Measurements from ENCODE around the gene TMOD4. TPM values are rescaled to one million over a fixed set of nuclear protein-coding genes. Genes with fewer than 3 reads are reported as not detected.

TMOD4 gene
- total RNA-seq, 1 donor from 2014 or later: 1.1 TPM

DNA sequence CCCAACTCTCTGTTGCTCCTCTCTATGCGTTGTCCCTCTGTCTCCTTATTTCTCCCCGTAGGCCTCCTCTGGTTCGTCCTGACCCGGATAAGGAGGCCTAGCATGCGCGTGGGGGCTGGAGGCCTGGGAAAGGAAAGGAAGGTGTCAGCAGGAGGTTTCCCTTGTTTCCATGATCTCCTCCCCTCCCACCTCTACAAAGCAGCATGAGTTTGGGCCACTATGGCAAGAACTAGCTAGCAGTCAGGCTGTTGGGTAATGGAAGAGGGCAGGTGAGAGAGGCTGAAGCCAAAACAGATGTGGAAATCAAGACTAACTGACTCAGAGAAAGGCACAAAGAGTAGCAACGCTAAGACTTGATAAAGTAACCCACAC, 28.7 kb downstream of the TMOD4 start:
- H3K27ac Mint-ChIP-seq (ENCODE audit: unreplicated experiment): peak overlapping the region; percentile 93
- no peak for DNase-seq (ENCODE audit: low spot score)
- TF ChIP-seq, protein P1, sequence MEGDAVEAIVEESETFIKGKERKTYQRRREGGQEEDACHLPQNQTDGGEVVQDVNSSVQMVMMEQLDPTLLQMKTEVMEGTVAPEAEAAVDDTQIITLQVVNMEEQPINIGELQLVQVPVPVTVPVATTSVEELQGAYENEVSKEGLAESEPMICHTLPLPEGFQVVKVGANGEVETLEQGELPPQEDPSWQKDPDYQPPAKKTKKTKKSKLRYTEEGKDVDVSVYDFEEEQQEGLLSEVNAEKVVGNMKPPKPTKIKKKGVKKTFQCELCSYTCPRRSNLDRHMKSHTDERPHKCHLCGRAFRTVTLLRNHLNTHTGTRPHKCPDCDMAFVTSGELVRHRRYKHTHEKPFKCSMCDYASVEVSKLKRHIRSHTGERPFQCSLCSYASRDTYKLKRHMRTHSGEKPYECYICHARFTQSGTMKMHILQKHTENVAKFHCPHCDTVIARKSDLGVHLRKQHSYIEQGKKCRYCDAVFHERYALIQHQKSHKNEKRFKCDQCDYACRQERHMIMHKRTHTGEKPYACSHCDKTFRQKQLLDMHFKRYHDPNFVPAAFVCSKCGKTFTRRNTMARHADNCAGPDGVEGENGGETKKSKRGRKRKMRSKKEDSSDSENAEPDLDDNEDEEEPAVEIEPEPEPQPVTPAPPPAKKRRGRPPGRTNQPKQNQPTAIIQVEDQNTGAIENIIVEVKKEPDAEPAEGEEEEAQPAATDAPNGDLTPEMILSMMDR (IDR thresholded peaks at IDR 0.05; ENCODE audit: unreplicated experiment): no peak

DNA sequence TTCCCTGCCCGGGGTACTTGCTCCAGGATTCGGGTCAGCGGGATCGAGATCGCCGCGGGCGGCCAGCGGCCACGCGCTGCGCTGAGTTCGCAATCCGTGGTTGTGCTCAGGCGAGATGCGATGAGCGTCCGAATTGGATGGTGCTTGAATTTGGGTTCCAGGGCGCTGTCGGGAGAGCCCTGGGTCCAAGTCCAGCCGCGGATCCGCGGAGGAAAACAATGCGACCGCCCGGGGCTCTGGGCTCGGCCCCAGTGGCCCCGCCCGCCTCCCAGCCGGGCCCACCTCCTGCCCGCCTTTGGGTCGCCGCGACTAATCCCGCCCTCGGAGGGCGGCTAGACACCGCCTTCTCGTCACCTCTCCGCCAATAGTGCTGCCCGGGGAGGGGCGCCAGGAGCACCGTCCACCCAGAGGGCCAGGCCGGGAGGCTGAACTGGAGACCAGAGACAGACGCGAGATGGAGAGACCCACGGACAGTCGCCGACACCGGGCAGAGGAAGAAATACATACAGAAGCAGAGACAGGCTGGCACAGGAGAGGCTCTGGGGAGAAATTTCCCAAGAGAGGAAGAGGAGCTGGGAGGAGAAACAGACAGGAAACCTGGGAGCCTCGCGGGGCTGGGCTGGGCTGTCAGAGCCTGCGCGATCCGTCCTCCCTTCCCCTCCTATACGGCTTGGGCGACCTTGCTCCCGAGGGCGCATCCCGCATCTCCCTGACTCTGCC, 29.2 kb downstream of the TMOD4 start, which contains the start of gene SEMA6C:
Gene SEMA6C, minus strand, starts transcription at position 220 of the 720 bp plus-strand sequence. CDS start 4,010 bp downstream, outside the sequence.
- peaks cover 18% of the 10 kb centered on the region for H3K36me3 Mint-ChIP-seq (ENCODE audit: low read depth, unreplicated experiment)
- peak within 1 kb of the TSS; percentile 97 for H3K4me3 Mint-ChIP-seq (ENCODE audit: unreplicated experiment)
- H3K27ac Mint-ChIP-seq (ENCODE audit: unreplicated experiment): peak within 1 kb of the TSS; percentile 93
- TF ChIP-seq, protein P1 (IDR thresholded peaks at IDR 0.05; ENCODE audit: unreplicated experiment): no peak
- H3K27me3 Mint-ChIP-seq (ENCODE audit: unreplicated experiment): peaks cover 8% of the 10 kb centered on the region
- H3K4me1 Mint-ChIP-seq (ENCODE audit: unreplicated experiment): peaks cover 57% of the 10 kb centered on the region
- DNase-seq (ENCODE audit: low spot score): peak; percentile 94
- H3K9me3 Mint-ChIP-seq (ENCODE audit: unreplicated experiment): no peaks in the 10 kb centered on the region

More for the DNA sequence above, 28.7 kb downstream of the TMOD4 start:
- Mint-ChIP-seq H3K36me3 (ENCODE audit: low read depth, unreplicated experiment) (peaks cover 18% of the 10 kb centered on the region), H3K27me3 (ENCODE audit: unreplicated experiment) (peaks cover 8% of the 10 kb centered on the region), H3K9me3 (ENCODE audit: unreplicated experiment) (no peaks in the 10 kb centered on the region), H3K4me1 (ENCODE audit: unreplicated experiment) (peaks cover 56% of the 10 kb centered on the region), H3K4me3 (ENCODE audit: unreplicated experiment) (peak overlapping the region; percentile 97)

DNA sequence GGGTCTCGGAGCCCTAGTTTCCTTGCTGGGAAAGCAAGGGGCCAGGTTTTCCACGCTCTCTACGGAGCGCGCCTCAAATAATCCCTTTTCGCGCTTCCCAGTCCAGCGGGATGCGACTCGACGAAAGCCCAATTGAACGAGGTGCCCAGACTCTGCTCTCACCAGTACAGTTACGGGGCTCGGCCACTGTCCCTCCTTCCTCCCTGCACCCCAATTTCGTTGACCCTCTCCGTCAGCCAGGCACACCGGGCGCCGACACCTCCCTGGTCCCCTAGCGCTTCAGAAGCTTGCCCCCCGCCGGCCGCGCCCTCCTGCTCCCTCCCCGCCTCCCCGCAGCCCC, 29.7 kb downstream of the TMOD4 start:
- H3K9me3 Mint-ChIP-seq (ENCODE audit: unreplicated experiment): no peaks in the 10 kb centered on the region
- no peak overlapping the region for H3K27ac Mint-ChIP-seq (ENCODE audit: unreplicated experiment)
- H3K4me3 Mint-ChIP-seq (ENCODE audit: unreplicated experiment): peak overlapping the region; percentile 97
- peaks cover 8% of the 10 kb centered on the region for H3K27me3 Mint-ChIP-seq (ENCODE audit: unreplicated experiment)
- TF ChIP-seq, protein P1 (IDR thresholded peaks at IDR 0.05; ENCODE audit: unreplicated experiment): no peak
- H3K4me1 Mint-ChIP-seq (ENCODE audit: unreplicated experiment): peaks cover 57% of the 10 kb centered on the region
- no peak for DNase-seq (ENCODE audit: low spot score)
- H3K36me3 Mint-ChIP-seq (ENCODE audit: low read depth, unreplicated experiment): peaks cover 18% of the 10 kb centered on the region

DNA sequence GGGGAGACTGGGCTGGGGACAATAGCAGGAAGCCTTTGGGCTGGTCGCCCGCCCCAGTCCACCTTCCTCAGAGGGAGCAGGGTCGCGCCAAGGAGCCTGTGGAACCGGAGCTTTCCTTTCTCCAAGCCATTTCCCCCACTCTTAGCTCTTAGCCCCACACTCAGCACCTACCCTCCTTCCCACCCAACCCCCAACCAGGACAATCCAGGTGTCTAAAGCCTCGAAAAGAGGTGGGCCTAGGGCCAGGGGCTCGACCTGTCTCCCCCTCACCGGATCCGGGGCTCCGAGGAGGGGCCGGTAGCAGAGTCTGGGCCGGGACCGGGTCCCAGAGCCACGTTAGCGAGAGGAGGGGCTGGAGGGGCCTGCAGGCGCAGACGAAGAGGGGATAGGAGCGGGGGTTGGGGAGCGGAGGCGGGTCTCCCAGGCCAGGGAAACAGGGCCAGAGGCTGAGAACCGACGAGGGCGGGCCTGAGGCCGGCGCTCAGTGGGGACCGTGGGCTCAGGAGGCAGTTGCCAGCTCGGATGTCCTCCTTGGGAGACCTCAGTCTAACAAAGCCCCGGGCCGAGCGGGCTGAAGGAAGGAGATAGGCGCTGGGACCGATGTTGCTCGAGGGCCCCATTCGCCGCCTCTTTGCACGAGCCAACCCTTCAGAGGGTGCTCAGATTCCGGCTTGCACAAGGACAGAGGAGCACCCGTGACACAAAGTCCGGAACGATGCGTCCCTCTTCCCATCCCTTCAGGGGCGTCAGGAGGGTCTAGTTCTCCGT, 30.3 kb downstream of the TMOD4 start:
- Mint-ChIP-seq H3K4me1 (ENCODE audit: unreplicated experiment) (peaks cover 57% of the 10 kb centered on the region), H3K27ac (ENCODE audit: unreplicated experiment) (peak overlapping the region; percentile 95), H3K4me3 (ENCODE audit: unreplicated experiment) (peak overlapping the region; percentile 97), H3K36me3 (ENCODE audit: low read depth, unreplicated experiment) (peaks cover 18% of the 10 kb centered on the region), H3K9me3 (ENCODE audit: unreplicated experiment) (no peaks in the 10 kb centered on the region), H3K27me3 (ENCODE audit: unreplicated experiment) (peaks cover 8% of the 10 kb centered on the region)
- TF ChIP-seq, protein P1 (IDR thresholded peaks at IDR 0.05; ENCODE audit: unreplicated experiment): no peak
- peak; percentile 42 for DNase-seq (ENCODE audit: low spot score)
